PC-3 (cell line): ENCODE data around the gene TINAGL1. TPM values are rescaled to one million over a fixed set of nuclear protein-coding genes. Genes with fewer than 3 reads are reported as not detected.

Experiments
- ATAC-seq: fragments of 200-7000 bp; cut with Tn5 transposase; 2 replicates; pipeline ENCODE4 v1.9.1; 2020; ENCODE audit warnings: mild to moderate bottlenecking, moderate library complexity
- BruUV-seq: library from RNA; stranded (reverse); fragments of 400-500 nt; replicated peaks from 2 replicates; lab custom pipeline; 2021; lab: Mats Ljungman, UMichigan
- CTCF ChIA-PET: fragments of 300-600 bp; sonication (Branson Sonifier 250); formaldehyde crosslinking; loops from one replicate; lab custom pipeline; 2022; ENCODE audit warnings: antibody characterized with exemption; lab: Charles Lee
- POLR2A ChIA-PET: fragments of 300-600 bp; sonication (Branson Sonifier 250); formaldehyde crosslinking; loops from one replicate; lab custom pipeline; 2022; ENCODE audit warnings: antibody characterized with exemption; ENCODE audit not compliant: unreplicated experiment; lab: Charles Lee
- DNase-seq: peaks from one replicate; pipeline ENCODE4 v3.0.0-alpha.2; 2015
- H2AFZ ChIP-seq: fragments of 300-600 bp; sonication (generic); 2 replicates; pipeline ENCODE4 v1.6.0; 2016; ENCODE audit warnings: antibody characterized with exemption, low read length
- H3F3A ChIP-seq: fragments of 300-600 bp; sonication (generic); one replicate; pipeline ENCODE4 v1.6.0; 2017; ENCODE audit warnings: antibody characterized with exemption, low read length, control low read depth, mild to moderate bottlenecking; ENCODE audit not compliant: unreplicated experiment
- H3K27ac ChIP-seq: fragments of 300-600 bp; sonication (generic); 2 replicates; pipeline ENCODE4 v1.5.1; 2016; ENCODE audit warnings: mild to moderate bottlenecking, low read length
- H3K27me3 ChIP-seq: fragments of 300-600 bp; sonication (generic); 2 replicates; pipeline ENCODE4 v1.6.1; 2016; ENCODE audit warnings: low read length, mixed read lengths
- H3K36me3 ChIP-seq: fragments of 300-600 bp; sonication (generic); 2 replicates; pipeline ENCODE4 v1.6.1; 2016; ENCODE audit warnings: low read depth, mixed run types, low read length, mixed read lengths
- H3K4me1 ChIP-seq: fragments of 300-600 bp; sonication (generic); 2 replicates; pipeline ENCODE4 v1.5.1; 2016; ENCODE audit warnings: low read length; ENCODE audit not compliant: insufficient read depth
- H3K4me2 ChIP-seq: fragments of 300-600 bp; sonication (generic); 2 replicates; pipeline ENCODE4 v1.6.0; 2016; ENCODE audit warnings: low read length
- H3K4me3 ChIP-seq: fragments of 300-600 bp; sonication (generic); 2 replicates; pipeline ENCODE4 v1.5.1; 2016; ENCODE audit warnings: mild to moderate bottlenecking, low read length, mixed read lengths
- H3K79me2 ChIP-seq: fragments of 300-600 bp; sonication (generic); 2 replicates; pipeline ENCODE4 v1.6.1; 2017; ENCODE audit warnings: low read length, mixed read lengths
- H3K9ac ChIP-seq: fragments of 300-600 bp; sonication (generic); 2 replicates; pipeline ENCODE4 v1.6.0; 2016; ENCODE audit warnings: mild to moderate bottlenecking, low read length
- H3K9me2 ChIP-seq: fragments of 300-600 bp; sonication (generic); replicated peaks from 2 replicates; pipeline ENCODE4 v1.6.1; 2016; ENCODE audit warnings: mixed run types, low read length, mixed read lengths
- H3K9me3 ChIP-seq: fragments of 300-600 bp; sonication (generic); 2 replicates; pipeline ENCODE4 v1.6.1; 2016; ENCODE audit warnings: low read length, mixed read lengths
- H4K20me1 ChIP-seq: fragments of 300-600 bp; sonication (generic); 2 replicates; pipeline ENCODE4 v1.6.1; 2016; ENCODE audit warnings: low read length, mixed read lengths
- EZH2 ChIP-seq: fragments of 300-600 bp; sonication (generic); IDR thresholded peaks from one replicate; pipeline ENCODE4 v1.6.1; 2017; ENCODE audit warnings: antibody characterized with exemption, mild to moderate bottlenecking, low read length; ENCODE audit not compliant: unreplicated experiment
- EZH2phosphoT487 ChIP-seq: fragments of 300-600 bp; sonication (generic); IDR thresholded peaks from 2 replicates; pipeline ENCODE4 v1.6.1; 2018; ENCODE audit warnings: mild to moderate bottlenecking, antibody characterized with exemption, low read length, borderline replicate concordance
- intact Hi-C: fragments of 100-400 bp; cut with micrococcal nuclease; formaldehyde crosslinking; loops from 2 replicates; pipeline ENCODE4 v1.9.0; 2023
- total RNA-seq: library from RNA; depleted of rRNA; stranded (reverse); fragments of >200 nt; gene quantifications from 2 replicates; pipeline ENCODE4 v1.2.3, GENCODE V29; 2014
- TF ChIP-seq, protein P1 (sequence below): fragments of 300-600 bp; sonication (generic); conservative IDR thresholded peaks from 2 replicates; pipeline ENCODE4 v1.5.1; 2017; ENCODE audit warnings: antibody characterized with exemption, low read depth, mild to moderate bottlenecking, low read length

The TINAGL1 gene
- total RNA-seq, 1 experiment from 2014 or later, result 176 TPM

DNA sequence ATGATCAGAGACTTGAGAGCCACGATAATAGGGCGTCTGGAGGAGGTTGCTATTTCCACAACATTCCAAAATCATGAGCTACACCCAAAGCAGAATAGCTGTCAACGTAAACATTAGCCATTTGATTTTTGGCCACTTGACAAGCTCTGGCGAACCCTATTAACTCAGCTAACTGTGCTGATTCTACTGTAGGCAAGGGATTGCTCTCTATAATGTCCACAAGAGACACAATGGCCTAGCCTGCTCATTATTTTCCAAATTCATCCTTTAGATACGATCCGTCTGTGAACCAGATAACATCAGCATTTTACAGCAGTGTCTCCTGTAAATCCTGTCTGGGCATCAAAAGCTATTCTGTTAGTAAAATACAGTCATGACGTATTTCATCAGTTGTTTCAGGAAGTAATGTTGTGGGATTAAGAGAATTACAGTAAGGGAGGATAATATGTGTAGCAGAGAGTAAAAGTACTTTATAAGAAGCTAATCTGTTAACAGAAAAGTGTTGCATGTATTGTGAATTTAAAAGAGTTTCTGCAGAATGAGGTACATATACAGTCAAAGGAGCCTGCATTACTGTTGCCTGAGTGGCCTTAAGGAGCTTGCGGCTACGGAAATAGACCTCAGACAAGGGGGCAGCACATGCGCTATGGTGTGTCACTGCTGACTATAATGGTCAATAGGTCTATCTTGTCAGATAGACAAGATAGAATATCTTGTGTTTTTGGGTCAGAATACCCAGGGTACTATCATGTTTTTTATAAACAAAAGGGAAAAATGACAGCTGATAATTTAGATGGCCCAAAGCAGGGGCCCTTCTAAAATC is 44.9 kb upstream of the TINAGL1 start:
- Histone ChIP-seq H3K27ac (no peak overlapping the region), H3K36me3 (no peaks in the 10 kb centered on the region), H3K4me2 (peak overlapping the region; percentile 65), H2AFZ (0 out of 2 replicates have a peak overlapping the region, but pooled peaks have one; percentile 10), H4K20me1 (no peaks in the 10 kb centered on the region), H3F3A (no peaks in the 10 kb centered on the region), H3K9me3 (no peaks in the 10 kb centered on the region), H3K9ac (no peak overlapping the region), H3K27me3 (no peaks in the 10 kb centered on the region), H3K4me1 (peaks cover 18% of the 10 kb centered on the region), H3K79me2 (no peaks in the 10 kb centered on the region), H3K9me2 (no peaks in the 10 kb centered on the region), H3K4me3 (no peak overlapping the region)
- peak; percentile 96 for ATAC-seq
- intact Hi-C loops, result no loop called here
- TF ChIP-seq EZH2phosphoT487 (no peak), EZH2 (no peak)
- TF ChIP-seq, protein P1, sequence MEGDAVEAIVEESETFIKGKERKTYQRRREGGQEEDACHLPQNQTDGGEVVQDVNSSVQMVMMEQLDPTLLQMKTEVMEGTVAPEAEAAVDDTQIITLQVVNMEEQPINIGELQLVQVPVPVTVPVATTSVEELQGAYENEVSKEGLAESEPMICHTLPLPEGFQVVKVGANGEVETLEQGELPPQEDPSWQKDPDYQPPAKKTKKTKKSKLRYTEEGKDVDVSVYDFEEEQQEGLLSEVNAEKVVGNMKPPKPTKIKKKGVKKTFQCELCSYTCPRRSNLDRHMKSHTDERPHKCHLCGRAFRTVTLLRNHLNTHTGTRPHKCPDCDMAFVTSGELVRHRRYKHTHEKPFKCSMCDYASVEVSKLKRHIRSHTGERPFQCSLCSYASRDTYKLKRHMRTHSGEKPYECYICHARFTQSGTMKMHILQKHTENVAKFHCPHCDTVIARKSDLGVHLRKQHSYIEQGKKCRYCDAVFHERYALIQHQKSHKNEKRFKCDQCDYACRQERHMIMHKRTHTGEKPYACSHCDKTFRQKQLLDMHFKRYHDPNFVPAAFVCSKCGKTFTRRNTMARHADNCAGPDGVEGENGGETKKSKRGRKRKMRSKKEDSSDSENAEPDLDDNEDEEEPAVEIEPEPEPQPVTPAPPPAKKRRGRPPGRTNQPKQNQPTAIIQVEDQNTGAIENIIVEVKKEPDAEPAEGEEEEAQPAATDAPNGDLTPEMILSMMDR, result no peak; the same call in 1 of the 2 replicates
- BruUV-seq, result no TSS peak
- DNase-seq, result peak; percentile 83
- ChIA-PET CTCF (interaction anchor here (0.6 to 0.8 kb wide), 5 partner anchors 11 to 321 kb away, joined by 3 to 4 read pairs (median 3); no protein-coding TSS in a partner anchor), POLR2A (interaction anchor here (0.6 kb wide), 1 partner anchor 113 kb away, joined by 11 read pairs; the partner anchor contains the start of gene PEF1)

- peaks cover 18% of the 10 kb centered on the region for H3K4me1 ChIP-seq
- no peak overlapping the region for H3K9ac ChIP-seq
- H3K27me3 ChIP-seq, result no peaks in the 10 kb centered on the region
- ChIA-PET POLR2A (no interaction called here), CTCF (no interaction called here)
- no peak for DNase-seq
- BruUV-seq, result no TSS peak
- no peaks in the 10 kb centered on the region for H3F3A ChIP-seq
- no peak overlapping the region for H2AFZ ChIP-seq
- intact Hi-C loops, result no loop called here
- H3K9me3 ChIP-seq, result no peaks in the 10 kb centered on the region
- H3K4me2 ChIP-seq, result no peak overlapping the region
- no peak overlapping the region for H3K27ac ChIP-seq
- H3K36me3 ChIP-seq, result no peaks in the 10 kb centered on the region
- no peaks in the 10 kb centered on the region for H3K79me2 ChIP-seq
- ATAC-seq, result no peak
- TF ChIP-seq EZH2 (no peak), EZH2phosphoT487 (no peak)
- TF ChIP-seq, protein P1, result no peak
- no peaks in the 10 kb centered on the region for H3K9me2 ChIP-seq
- no peaks in the 10 kb centered on the region for H4K20me1 ChIP-seq
- no peak overlapping the region for H3K4me3 ChIP-seq
These were observed 44.1 kb upstream of the TINAGL1 start for GRCh38 chr1:31532173-31532572.

DNA sequence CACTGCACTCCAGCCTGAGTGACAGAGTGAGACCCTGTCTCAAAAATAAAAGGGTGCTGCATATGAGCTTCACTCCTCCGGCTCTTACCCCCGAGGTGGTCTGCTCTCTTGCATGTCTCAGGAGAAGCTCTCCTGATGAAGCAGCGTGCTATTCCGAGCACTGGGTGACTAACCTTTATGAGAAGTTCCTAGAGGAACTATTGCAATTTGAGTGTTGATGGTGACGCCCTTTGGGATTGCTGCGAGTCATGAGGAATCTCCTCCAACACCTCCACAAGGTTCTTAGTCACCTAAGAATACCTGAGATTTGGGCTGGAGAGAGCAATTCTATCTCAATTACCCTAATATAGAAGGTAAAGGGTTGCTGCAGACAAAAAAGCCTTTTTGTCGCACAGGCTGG is 40.8 kb upstream of the TINAGL1 start:
- CTCF ChIA-PET, result no interaction called here
- peak; percentile 62 for DNase-seq

More for the DNA sequence above, 40.8 kb upstream of the TINAGL1 start:
- no peaks in the 10 kb centered on the region for H3K9me2 ChIP-seq
- no peak overlapping the region for H3K9ac ChIP-seq
- POLR2A ChIA-PET, result interaction anchor here (0.6 kb wide), 1 partner anchor 116 kb away, joined by 3 read pairs; no protein-coding TSS in a partner anchor
- BruUV-seq, result no TSS peak
- TF ChIP-seq, protein P1, result no peak
- TF ChIP-seq EZH2phosphoT487 (no peak), EZH2 (no peak)
- H3K9me3 ChIP-seq, result no peaks in the 10 kb centered on the region
- no peaks in the 10 kb centered on the region for H4K20me1 ChIP-seq
- no peak overlapping the region for H3K4me3 ChIP-seq
- H3K4me1 ChIP-seq, result peaks cover 17% of the 10 kb centered on the region
- intact Hi-C loops, result no loop called here
- H3F3A ChIP-seq, result no peaks in the 10 kb centered on the region
- no peaks in the 10 kb centered on the region for H3K36me3 ChIP-seq
- H3K79me2 ChIP-seq, result no peaks in the 10 kb centered on the region
- ATAC-seq, result no peak; the same call in 1 of the 2 replicates
- H3K4me2 ChIP-seq, result no peak overlapping the region
- H2AFZ ChIP-seq, result no peak overlapping the region
- H3K27me3 ChIP-seq, result no peaks in the 10 kb centered on the region
- H3K27ac ChIP-seq, result no peak overlapping the region
